Caco-2 (cell line): ENCODE results near the gene PTPA. TPM values are rescaled to one million over a fixed set of nuclear protein-coding genes. Genes with fewer than 3 reads are reported as not detected.

Source experiments
- BruUV-seq: library from RNA; stranded (reverse); fragments of 400-500 nt; replicated peaks from 2 replicates; lab custom pipeline; 2021; lab: Mats Ljungman, UMichigan
- CTCF ChIA-PET: fragments of 300-600 bp; sonication (Branson Sonifier 250); formaldehyde crosslinking; loops from one replicate; lab custom pipeline; 2022; ENCODE audit warnings: antibody characterized with exemption; lab: Charles Lee
- POLR2A ChIA-PET: fragments of 300-600 bp; sonication (Branson Sonifier 250); formaldehyde crosslinking; loops from one replicate; lab custom pipeline; 2022; ENCODE audit warnings: antibody characterized with exemption; lab: Charles Lee
- DNase-seq, 2 experiments: peaks; one replicate each; pipeline versions ENCODE4 v3.0.0 to v3.0.0-alpha.2; 2020 to 2022
- H3K27me3 ChIP-seq: replicated peaks from 2 replicates; pipeline ENCODE4 v1.6.0; 2011; ENCODE audit warnings: low read length; ENCODE audit not compliant: control insufficient read depth, insufficient read depth
- H3K36me3 ChIP-seq: 2 replicates; pipeline ENCODE4 v1.5.1; 2011; ENCODE audit warnings: low read length; ENCODE audit not compliant: control insufficient read depth, insufficient read depth
- H3K4me1 ChIP-seq: fragments of 250-450 bp; sonication (Bioruptor Pico); 2 replicates; pipeline ENCODE4 v1.5.1; 2020; ENCODE audit warnings: mild to moderate bottlenecking
- H3K4me3 ChIP-seq: 2 replicates; pipeline ENCODE4 v1.5.1; 2011; ENCODE audit warnings: low read depth, mild to moderate bottlenecking, control low read depth, low read length
- H3K9me3 ChIP-seq: fragments of 250-450 bp; sonication (Bioruptor Pico); 2 replicates; pipeline ENCODE4 v1.5.1; 2020; ENCODE audit warnings: mild to moderate bottlenecking, moderate library complexity
- H3K27ac Mint-ChIP-seq: one replicate; pipeline ENCODE4 v1.8.0; 2022; ENCODE audit warnings: mixed read lengths; ENCODE audit not compliant: unreplicated experiment
- H3K27me3 Mint-ChIP-seq: one replicate; pipeline ENCODE4 v1.8.0; 2022; ENCODE audit warnings: mixed read lengths; ENCODE audit not compliant: insufficient read depth, unreplicated experiment
- H3K36me3 Mint-ChIP-seq: one replicate; pipeline ENCODE4 v1.8.0; 2022; ENCODE audit warnings: mild to moderate bottlenecking, mixed read lengths; ENCODE audit not compliant: insufficient read depth, unreplicated experiment
- H3K4me1 Mint-ChIP-seq: one replicate; pipeline ENCODE4 v1.8.0; 2022; ENCODE audit warnings: low read depth, mixed read lengths; ENCODE audit not compliant: unreplicated experiment
- H3K4me3 Mint-ChIP-seq: one replicate; pipeline ENCODE4 v1.8.0; 2022; ENCODE audit warnings: mild to moderate bottlenecking, moderate library complexity, mixed read lengths; ENCODE audit not compliant: unreplicated experiment
- H3K9me3 Mint-ChIP-seq: one replicate; pipeline ENCODE4 v1.8.0; 2022; ENCODE audit warnings: mixed read lengths; ENCODE audit not compliant: unreplicated experiment
- intact Hi-C: fragments of 100-400 bp; cut with micrococcal nuclease; formaldehyde crosslinking; loops from one replicate; pipeline ENCODE4 v1.10.0; 2022; ENCODE audit not compliant: unreplicated experiment
- total RNA-seq: library from RNA; stranded (reverse); gene quantifications from 2 replicates; pipeline ENCODE4 v1.2.3, GENCODE V29; 2022
- TF ChIP-seq, protein P1 (sequence below), 2 experiments: fragments of 200-600 bp in 1 of 2; IDR thresholded peaks; 1 replicate in 1 of 2; 2 replicates in 1 of 2; pipeline versions ENCODE4 v1.5.1 to v1.8.0; 2011 to 2022; ENCODE audit warnings: antibody characterized with exemption in 1 of 2, control low read depth in 1 of 2, inconsistent platforms in 1 of 2, low read depth in 1 of 2, low read length in 1 of 2, mild to moderate bottlenecking in 1 of 2, moderate library complexity in 1 of 2; ENCODE audit not compliant: insufficient read depth in 1 of 2, severe bottlenecking in 1 of 2, unreplicated experiment in 1 of 2

PTPA gene
- total RNA-seq, 1 experiment from 2014 or later, result 100 TPM

DNA sequence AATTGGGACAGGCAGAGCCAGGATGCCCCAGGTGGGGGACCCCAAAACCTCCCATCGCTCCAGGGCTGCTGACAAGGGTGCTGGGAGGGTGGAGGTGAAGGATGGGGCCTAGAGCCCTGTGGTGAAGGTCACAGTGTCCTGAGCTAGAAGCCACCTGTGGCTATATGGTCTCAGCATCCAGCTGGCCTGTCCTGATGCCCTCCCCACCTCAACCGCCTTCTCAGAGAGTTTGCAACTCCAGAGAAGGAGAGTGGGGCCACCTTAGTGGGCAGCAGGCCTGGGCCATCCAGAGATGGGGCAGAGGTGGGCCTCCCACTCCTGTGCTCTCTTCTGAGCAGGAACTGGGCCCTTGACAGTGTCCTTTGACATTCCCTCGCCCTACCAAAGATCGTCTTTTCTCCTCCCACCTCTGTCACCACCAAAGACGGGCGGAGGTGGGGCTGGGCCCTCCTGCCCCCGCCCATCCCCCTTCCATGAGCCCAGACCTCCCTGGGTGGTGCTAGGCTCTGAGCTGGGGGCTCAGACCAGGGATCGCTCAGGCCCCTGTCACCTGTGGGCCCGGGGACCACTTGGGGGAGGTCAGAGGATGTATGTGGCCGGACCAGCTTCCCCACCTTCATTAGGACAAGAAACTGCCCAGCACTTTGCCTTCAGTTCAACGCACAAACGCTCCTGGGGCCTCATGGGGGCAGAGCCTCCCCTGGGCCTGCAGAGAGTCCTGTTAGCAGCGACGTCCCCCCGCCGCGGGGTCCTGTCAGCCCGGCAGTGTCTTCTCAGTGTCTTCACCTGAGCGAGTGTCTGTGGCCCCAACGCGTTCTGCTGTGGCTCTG lies 40.3 kb upstream of the PTPA start:
- POLR2A ChIA-PET, result no interaction called here
- H3K27me3 ChIP-seq, result no peaks in the 10 kb centered on the region
- TF ChIP-seq, protein P1, sequence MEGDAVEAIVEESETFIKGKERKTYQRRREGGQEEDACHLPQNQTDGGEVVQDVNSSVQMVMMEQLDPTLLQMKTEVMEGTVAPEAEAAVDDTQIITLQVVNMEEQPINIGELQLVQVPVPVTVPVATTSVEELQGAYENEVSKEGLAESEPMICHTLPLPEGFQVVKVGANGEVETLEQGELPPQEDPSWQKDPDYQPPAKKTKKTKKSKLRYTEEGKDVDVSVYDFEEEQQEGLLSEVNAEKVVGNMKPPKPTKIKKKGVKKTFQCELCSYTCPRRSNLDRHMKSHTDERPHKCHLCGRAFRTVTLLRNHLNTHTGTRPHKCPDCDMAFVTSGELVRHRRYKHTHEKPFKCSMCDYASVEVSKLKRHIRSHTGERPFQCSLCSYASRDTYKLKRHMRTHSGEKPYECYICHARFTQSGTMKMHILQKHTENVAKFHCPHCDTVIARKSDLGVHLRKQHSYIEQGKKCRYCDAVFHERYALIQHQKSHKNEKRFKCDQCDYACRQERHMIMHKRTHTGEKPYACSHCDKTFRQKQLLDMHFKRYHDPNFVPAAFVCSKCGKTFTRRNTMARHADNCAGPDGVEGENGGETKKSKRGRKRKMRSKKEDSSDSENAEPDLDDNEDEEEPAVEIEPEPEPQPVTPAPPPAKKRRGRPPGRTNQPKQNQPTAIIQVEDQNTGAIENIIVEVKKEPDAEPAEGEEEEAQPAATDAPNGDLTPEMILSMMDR (IDR thresholded peaks at IDR 0.05; ENCODE audit: insufficient read depth in 1 of 2, low read depth in 1 of 2, low read length in 1 of 2, severe bottlenecking in 1 of 2, unreplicated experiment in 1 of 2), result no peak
- no peaks in the 10 kb centered on the region for H3K36me3 ChIP-seq
- H3K9me3 ChIP-seq, result no peaks in the 10 kb centered on the region
- H3K4me3 ChIP-seq, result no peak overlapping the region
- CTCF ChIA-PET, result no interaction called here
- BruUV-seq, result no TSS peak
- H3K4me1 ChIP-seq, result no peaks in the 10 kb centered on the region; the same call in 1 of the 2 replicates
- Mint-ChIP-seq H3K4me3 (no peak overlapping the region), H3K4me1 (no peaks in the 10 kb centered on the region), H3K27me3 (no peaks in the 10 kb centered on the region), H3K9me3 (no peaks in the 10 kb centered on the region), H3K27ac (no peak overlapping the region), H3K36me3 (peaks cover 17% of the 10 kb centered on the region)
- no peak for DNase-seq
- intact Hi-C loops, result no loop called here

- no peaks in the 10 kb centered on the region; the same call in 1 of the 2 replicates for H3K4me1 ChIP-seq
- H3K36me3 ChIP-seq, result no peaks in the 10 kb centered on the region
- H3K4me1 Mint-ChIP-seq, result no peaks in the 10 kb centered on the region
- H3K36me3 Mint-ChIP-seq, result peaks cover 12% of the 10 kb centered on the region
- H3K9me3 ChIP-seq, result no peaks in the 10 kb centered on the region
- H3K9me3 Mint-ChIP-seq, result no peaks in the 10 kb centered on the region
- POLR2A ChIA-PET, result no interaction called here
- no peak overlapping the region for H3K4me3 ChIP-seq
- CTCF ChIA-PET, result no interaction called here
- intact Hi-C loops, result no loop called here
- BruUV-seq, result no TSS peak
- H3K4me3 Mint-ChIP-seq, result no peak overlapping the region
- H3K27me3 Mint-ChIP-seq, result no peaks in the 10 kb centered on the region
- no peaks in the 10 kb centered on the region for H3K27me3 ChIP-seq
- no peak overlapping the region for H3K27ac Mint-ChIP-seq
- DNase-seq, result peak in 1 of 2 experiments; percentile 33
- TF ChIP-seq, protein P1 (IDR thresholded peaks at IDR 0.05; ENCODE audit: insufficient read depth in 1 of 2, low read depth in 1 of 2, low read length in 1 of 2, severe bottlenecking in 1 of 2, unreplicated experiment in 1 of 2), result no peak
These were observed 39.6 kb upstream of the PTPA start for GRCh38 chr9:129071526-129072126.

- DNase-seq, result no peak
- Mint-ChIP-seq H3K27me3 (no peaks in the 10 kb centered on the region), H3K4me3 (no peak overlapping the region), H3K27ac (no peak overlapping the region), H3K4me1 (no peaks in the 10 kb centered on the region), H3K9me3 (no peaks in the 10 kb centered on the region), H3K36me3 (peaks cover 9% of the 10 kb centered on the region)
- TF ChIP-seq, protein P1 (IDR thresholded peaks at IDR 0.05; ENCODE audit: insufficient read depth in 1 of 2, low read depth in 1 of 2, low read length in 1 of 2, severe bottlenecking in 1 of 2, unreplicated experiment in 1 of 2), result no peak
- no TSS peak for BruUV-seq
- ChIA-PET POLR2A (no interaction called here), CTCF (no interaction called here)
- no peaks in the 10 kb centered on the region for H3K9me3 ChIP-seq
- no peaks in the 10 kb centered on the region for H3K36me3 ChIP-seq
- no peaks in the 10 kb centered on the region; the same call in 1 of the 2 replicates for H3K4me1 ChIP-seq
- intact Hi-C loops, result no loop called here
- H3K4me3 ChIP-seq, result no peak overlapping the region
- H3K27me3 ChIP-seq, result no peaks in the 10 kb centered on the region
These were observed 39.0 kb upstream of the PTPA start for GRCh38 chr9:129072171-129072570.
